ENCODE data around the gene DUSP7. TPM values are rescaled to one million over a fixed set of nuclear protein-coding genes. Genes with fewer than 3 reads are reported as not detected.

Gene DUSP7
- total RNA-seq, 1 experiment from 2014 or later = 13.1 TPM

DNA sequence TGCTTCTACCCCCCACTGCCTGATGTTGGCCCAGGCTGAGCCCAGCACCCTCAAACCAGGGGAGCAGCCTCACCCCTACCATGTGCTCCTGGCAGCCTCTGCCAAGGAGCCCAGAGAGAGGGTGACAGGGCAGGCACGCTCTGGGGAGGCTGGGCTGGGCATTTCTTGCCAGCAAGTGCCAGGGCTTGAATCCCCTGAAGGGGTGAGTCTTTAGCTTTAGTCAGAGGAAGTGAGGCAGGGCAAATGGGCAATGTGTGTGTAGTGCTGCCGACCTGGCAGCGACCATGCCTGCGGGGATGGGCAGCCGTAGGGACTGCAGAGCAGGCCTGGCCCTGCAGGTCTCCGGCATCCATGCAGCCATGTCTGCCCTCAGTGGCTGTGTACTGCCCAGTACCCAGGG is 18.1 kb downstream of the DUSP7 start:
- in situ Hi-C loops (cut with HindIII; ENCODE audit: low pct_unique_long_range_greater_than_20kb, low sequenced_read_pairs) (no loop called here), intact Hi-C loops (cut with micrococcal nuclease; ENCODE audit: unreplicated experiment) (no loop called here)
- Histone ChIP-seq H3K36me3 (ENCODE audit: control insufficient read depth, insufficient read depth, low read length) (no peaks in the 10 kb centered on the region), H3K27ac (ENCODE audit: low read length) (no peak overlapping the region), H3K27me3 (ENCODE audit: control insufficient read depth, insufficient read depth, low read length) (no peaks in the 10 kb centered on the region), H3K4me1 (ENCODE audit: control insufficient read depth, insufficient read depth, low read length) (no peaks in the 10 kb centered on the region), H3K9me3 (ENCODE audit: control insufficient read depth, insufficient read depth, low read depth, low read length) (no peaks in the 10 kb centered on the region), H3K4me3 (ENCODE audit: low read depth in 2 of 2, low read length in 2 of 2) (no peak overlapping the region)
- BruUV-seq (replicated peaks) = no TSS peak
- CTCF ChIA-PET = no interaction called here
- POLR2A ChIA-PET = no interaction called here
- TF ChIP-seq, protein P1, sequence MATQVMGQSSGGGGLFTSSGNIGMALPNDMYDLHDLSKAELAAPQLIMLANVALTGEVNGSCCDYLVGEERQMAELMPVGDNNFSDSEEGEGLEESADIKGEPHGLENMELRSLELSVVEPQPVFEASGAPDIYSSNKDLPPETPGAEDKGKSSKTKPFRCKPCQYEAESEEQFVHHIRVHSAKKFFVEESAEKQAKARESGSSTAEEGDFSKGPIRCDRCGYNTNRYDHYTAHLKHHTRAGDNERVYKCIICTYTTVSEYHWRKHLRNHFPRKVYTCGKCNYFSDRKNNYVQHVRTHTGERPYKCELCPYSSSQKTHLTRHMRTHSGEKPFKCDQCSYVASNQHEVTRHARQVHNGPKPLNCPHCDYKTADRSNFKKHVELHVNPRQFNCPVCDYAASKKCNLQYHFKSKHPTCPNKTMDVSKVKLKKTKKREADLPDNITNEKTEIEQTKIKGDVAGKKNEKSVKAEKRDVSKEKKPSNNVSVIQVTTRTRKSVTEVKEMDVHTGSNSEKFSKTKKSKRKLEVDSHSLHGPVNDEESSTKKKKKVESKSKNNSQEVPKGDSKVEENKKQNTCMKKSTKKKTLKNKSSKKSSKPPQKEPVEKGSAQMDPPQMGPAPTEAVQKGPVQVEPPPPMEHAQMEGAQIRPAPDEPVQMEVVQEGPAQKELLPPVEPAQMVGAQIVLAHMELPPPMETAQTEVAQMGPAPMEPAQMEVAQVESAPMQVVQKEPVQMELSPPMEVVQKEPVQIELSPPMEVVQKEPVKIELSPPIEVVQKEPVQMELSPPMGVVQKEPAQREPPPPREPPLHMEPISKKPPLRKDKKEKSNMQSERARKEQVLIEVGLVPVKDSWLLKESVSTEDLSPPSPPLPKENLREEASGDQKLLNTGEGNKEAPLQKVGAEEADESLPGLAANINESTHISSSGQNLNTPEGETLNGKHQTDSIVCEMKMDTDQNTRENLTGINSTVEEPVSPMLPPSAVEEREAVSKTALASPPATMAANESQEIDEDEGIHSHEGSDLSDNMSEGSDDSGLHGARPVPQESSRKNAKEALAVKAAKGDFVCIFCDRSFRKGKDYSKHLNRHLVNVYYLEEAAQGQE (IDR thresholded peaks at IDR 0.05; ENCODE audit: insufficient read depth in 1 of 2, low read depth in 2 of 2, low read length in 1 of 2) = no peak
- TF ChIP-seq POLR2AphosphoS5 (IDR thresholded peaks at IDR 0.05; ENCODE audit: low read depth, low read length) (no peak), TCF7L2 (IDR thresholded peaks at IDR 0.05; ENCODE audit: low read depth, low read length) (no peak), SIN3A (IDR thresholded peaks at IDR 0.05; ENCODE audit: borderline replicate concordance, insufficient read depth, low read depth, low read length) (no peak)
- TF ChIP-seq, protein P2, sequence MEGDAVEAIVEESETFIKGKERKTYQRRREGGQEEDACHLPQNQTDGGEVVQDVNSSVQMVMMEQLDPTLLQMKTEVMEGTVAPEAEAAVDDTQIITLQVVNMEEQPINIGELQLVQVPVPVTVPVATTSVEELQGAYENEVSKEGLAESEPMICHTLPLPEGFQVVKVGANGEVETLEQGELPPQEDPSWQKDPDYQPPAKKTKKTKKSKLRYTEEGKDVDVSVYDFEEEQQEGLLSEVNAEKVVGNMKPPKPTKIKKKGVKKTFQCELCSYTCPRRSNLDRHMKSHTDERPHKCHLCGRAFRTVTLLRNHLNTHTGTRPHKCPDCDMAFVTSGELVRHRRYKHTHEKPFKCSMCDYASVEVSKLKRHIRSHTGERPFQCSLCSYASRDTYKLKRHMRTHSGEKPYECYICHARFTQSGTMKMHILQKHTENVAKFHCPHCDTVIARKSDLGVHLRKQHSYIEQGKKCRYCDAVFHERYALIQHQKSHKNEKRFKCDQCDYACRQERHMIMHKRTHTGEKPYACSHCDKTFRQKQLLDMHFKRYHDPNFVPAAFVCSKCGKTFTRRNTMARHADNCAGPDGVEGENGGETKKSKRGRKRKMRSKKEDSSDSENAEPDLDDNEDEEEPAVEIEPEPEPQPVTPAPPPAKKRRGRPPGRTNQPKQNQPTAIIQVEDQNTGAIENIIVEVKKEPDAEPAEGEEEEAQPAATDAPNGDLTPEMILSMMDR (IDR thresholded peaks at IDR 0.05) = no peak
- DNase-seq (ENCODE audit: low read depth, low spot score) = no peak
- ATAC-seq = no peak

DNA sequence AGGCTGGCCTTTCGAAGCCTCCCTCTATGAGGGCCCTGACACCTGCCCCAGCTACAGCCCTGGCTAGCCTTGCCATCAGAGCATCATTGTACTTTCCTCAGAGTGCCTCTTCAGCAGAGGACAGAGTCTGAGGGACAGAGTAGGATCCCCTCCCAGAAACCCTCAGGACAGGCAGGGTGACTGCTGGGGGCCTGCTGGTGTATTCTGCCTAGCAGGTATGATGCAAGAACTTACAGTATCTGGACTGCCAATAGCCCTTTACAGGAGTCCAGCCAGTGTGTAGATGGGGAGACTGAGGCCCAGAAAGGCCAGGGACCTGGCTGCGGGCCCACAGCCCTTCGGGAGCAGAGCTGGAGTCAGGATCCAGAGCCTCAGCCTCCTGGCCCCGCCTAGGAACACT is 19.1 kb downstream of the DUSP7 start:
- intact Hi-C loops (cut with micrococcal nuclease; ENCODE audit: unreplicated experiment) (no loop called here), in situ Hi-C loops (cut with HindIII; ENCODE audit: low pct_unique_long_range_greater_than_20kb, low sequenced_read_pairs) (no loop called here)
- ChIA-PET POLR2A (no interaction called here), CTCF (no interaction called here)
- Histone ChIP-seq H3K4me3 (ENCODE audit: low read depth in 2 of 2, low read length in 2 of 2) (no peak overlapping the region), H3K27me3 (ENCODE audit: control insufficient read depth, insufficient read depth, low read length) (no peaks in the 10 kb centered on the region), H3K36me3 (ENCODE audit: control insufficient read depth, insufficient read depth, low read length) (no peaks in the 10 kb centered on the region), H3K27ac (ENCODE audit: low read length) (no peak overlapping the region), H3K4me1 (ENCODE audit: control insufficient read depth, insufficient read depth, low read length) (no peaks in the 10 kb centered on the region), H3K9me3 (ENCODE audit: control insufficient read depth, insufficient read depth, low read depth, low read length) (no peaks in the 10 kb centered on the region)
- ATAC-seq (no peak), DNase-seq (ENCODE audit: low read depth, low spot score) (no peak)
- BruUV-seq (replicated peaks) = no TSS peak
- TF ChIP-seq, protein P1 (IDR thresholded peaks at IDR 0.05; ENCODE audit: insufficient read depth in 1 of 2, low read depth in 2 of 2, low read length in 1 of 2) = no peak
